HG03442 (cell line): ENCODE data around the gene PCK1.
"Not testable (repeated sequence)": the region's sequence is repeated elsewhere in the genome, so short reads cannot be mapped to it uniquely, and the experiment has no call there.

Experiments used
- ATAC-seq: cut with Tn5 transposase; IDR thresholded peaks from one replicate; pipeline ENCODE4 v1.9.1; 2021; ENCODE audit warnings: mild to moderate bottlenecking, moderate library complexity; ENCODE audit not compliant: unreplicated experiment

PCK1 gene

DNA sequence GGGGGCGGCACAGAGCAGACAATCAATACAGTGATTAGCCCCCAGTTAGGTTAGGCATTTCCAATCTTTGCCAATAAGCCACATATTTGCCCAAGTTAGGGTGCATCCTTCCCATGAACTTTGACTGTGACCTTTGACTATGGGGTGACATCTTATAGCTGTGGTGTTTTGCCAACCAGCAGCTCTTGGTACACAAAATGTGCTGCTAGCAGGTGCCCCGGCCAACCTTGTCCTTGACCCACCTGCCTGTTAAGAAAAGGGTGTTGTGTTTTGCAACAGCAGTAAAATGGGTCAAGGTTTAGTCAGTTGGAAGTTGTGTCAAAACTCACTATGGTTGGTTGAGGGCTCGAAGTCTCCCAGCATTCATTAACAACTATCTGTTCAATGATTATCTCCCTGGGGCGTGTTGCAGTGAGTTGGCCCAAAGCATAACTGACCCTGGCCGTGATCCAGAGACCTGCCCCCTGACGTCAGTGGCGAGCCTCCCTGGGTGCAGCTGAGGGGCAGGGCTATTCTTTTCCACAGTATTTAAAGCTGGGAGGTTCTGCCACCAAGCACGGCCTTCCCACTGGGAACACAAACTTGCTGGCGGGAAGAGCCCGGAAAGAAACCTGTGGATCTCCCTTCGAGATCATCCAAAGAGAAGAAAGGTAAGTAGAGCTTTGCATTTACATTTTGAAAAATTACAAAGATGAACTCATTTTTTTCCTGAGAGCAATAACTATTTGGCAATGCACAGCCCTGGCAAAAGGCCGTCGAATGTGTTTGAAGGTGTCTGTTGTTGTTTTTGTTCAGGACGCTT, at the start of gene PCK1:
TSS of gene PCK1 (plus strand) at position 557 of the 802 bp plus-strand sequence. CDS start 302 bp downstream, outside the sequence.
- ATAC-seq: no peak

GRCh38 chr20:57511709-57512108, 49.2 kb upstream of the PCK1 start:
- ATAC-seq: not testable (repeated sequence)

DNA sequence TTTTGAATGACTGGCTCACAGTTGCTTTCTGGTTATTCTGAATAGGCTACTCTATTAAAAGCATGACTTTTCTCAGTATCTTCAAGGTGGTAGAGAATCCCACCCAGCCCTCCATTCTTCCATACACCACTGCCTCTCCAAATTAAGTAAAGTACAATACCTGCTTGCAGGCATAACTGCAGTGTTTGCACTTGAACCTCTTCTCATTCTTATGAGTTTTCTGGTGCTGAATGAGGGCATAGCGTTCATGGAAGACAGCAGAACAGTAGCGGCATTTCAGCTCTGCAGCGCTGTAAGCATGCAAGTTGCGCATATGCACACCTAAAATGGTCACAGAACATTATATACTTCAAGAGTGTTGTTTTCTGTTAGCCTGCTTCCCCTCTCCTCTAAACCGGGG, 48.5 kb upstream of the PCK1 start:
- no peak for ATAC-seq

- ATAC-seq: no peak
Observed at GRCh38 chr20:57513199-57513598, 47.7 kb upstream of the PCK1 start.

DNA sequence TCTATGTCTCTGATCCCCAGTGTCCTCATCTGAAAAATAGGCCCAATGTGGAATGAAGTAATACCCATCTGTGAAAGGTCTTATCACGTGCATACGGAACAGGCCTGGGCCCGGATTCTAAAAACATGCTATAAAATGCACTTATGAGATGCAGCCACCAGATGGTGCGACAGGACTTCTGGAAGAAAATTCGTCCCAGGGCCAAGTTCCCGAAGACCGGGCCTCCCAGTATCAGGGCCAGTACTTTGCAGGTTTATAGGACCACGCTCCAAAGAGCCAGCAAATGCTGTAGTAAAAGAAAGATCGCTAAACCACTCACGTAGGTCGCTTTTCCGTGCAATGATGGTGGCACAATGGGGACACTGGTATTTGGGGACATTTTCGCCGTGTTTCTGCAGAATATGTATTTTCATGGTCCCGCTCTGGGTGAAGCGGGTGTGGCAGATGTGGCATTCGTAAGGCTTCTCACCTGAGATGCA, 46.6 kb upstream of the PCK1 start:
- no peak for ATAC-seq

- ATAC-seq: no peak
Observed at GRCh38 chr20:57517904-57518303, 43.0 kb upstream of the PCK1 start.

DNA sequence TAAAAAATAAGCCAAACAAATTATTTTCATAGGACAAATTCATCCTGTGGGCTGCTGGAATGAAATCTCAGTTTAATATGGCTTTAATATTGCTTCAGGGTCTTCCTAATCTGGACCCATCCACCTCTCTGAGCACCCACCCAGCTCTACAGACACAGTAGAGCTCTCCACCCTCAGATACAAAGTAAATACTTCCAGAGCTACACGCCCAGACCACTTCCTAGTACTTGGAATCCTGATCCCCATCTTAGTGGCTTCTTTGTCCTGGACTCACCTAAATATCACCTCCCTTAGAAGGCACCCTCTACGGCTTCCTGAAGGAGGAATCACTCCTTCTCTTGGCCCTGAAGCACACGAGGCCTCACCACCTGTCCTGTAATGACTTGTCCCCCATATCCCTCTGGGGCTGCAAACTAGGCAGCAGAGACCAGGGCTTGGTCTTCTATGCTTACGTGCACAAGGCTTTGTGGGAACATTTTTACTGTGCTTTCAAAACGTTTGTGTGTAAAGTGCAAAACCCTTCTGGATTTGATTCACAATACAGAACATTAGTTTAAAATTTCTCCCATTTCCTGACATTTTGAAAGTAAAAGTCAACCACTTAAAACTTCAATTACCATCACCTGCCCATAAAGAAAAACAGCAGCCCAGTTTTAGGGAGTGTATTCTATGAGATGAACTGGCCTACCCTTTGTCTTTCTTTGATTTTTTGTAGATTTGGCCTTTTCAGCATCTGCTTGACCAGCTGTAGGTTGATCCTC, 38.4 kb upstream of the PCK1 start:
- ATAC-seq: no peak

- no peak for ATAC-seq
Observed at GRCh38 chr20:57523782-57524181, 37.1 kb upstream of the PCK1 start.

DNA sequence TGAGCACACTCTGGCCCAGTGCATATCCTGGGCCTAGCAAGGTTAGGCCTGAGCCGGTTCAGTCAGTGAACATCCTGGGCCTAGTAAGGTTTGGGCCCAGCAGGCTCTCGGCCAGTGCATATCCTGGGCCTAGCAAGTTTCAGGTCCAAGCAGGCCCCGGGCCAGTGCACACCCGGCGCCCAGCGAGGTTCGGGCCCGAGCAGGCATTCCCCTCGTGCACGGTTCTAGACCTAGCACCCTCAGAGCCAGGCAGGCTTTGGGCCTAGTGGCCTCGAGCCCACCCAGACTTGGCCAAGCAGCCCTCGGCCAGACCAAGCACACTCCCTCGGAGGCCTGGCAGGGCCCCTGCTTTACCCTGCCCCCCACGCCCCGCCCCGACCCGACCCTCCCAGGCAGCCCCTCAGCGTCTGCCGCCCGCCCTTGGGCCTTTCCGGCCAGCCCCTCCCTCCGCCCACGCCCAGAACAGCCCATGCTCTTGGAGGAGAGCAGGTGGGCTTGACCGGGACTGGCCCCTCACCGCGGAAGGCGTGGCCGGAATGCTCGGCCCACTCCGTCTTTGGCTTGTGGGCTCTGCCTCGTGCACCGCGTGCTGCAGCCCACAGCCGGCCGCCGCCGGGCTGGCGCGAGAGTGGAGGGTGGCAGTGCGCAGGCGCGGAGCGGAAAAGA, 36.3 kb upstream of the PCK1 start, which contains the start of gene CTCFL:
TSS of gene CTCFL (minus strand) at position 630 of the 666 bp plus-strand sequence. CDS start 935 bp downstream, outside the sequence.
- ATAC-seq: no peak

DNA sequence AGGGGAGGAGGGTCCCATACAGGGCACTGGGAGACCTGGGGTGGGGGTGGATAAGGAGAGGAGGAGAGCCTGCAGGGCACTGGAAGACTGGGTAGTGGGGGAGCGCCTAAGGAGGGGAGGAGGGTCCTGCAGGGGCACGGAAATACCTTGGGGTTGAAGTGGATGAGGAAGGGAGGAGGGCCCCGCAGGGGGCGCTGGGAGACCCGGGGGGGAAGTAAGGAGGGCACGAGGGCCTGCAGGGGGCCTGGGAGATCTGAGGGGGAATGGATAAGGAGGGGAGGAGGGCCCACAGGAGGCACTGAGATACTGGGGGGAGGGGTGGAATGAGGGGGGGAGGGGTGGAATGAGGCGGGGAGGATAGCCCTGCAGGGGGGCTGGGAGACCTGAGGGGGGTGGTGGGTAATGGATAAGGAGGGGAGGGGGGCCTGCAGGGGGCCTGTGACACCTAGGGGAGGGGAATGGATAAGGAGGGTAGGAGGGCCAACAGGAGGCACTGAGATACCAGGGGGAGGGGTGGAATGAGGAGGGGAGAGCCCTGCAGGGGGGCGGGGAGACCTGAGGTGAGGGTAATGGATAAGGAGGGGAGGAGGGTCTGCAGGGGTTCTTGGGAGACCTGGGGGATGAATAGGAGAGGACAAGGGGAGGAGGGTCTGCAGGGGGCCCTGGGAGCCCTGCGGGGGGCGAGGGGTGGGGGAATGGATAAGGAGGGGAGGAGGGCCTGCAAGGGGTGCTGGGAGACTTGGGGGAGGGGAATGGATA, 35.4 kb upstream of the PCK1 start:
- no peak for ATAC-seq

DNA sequence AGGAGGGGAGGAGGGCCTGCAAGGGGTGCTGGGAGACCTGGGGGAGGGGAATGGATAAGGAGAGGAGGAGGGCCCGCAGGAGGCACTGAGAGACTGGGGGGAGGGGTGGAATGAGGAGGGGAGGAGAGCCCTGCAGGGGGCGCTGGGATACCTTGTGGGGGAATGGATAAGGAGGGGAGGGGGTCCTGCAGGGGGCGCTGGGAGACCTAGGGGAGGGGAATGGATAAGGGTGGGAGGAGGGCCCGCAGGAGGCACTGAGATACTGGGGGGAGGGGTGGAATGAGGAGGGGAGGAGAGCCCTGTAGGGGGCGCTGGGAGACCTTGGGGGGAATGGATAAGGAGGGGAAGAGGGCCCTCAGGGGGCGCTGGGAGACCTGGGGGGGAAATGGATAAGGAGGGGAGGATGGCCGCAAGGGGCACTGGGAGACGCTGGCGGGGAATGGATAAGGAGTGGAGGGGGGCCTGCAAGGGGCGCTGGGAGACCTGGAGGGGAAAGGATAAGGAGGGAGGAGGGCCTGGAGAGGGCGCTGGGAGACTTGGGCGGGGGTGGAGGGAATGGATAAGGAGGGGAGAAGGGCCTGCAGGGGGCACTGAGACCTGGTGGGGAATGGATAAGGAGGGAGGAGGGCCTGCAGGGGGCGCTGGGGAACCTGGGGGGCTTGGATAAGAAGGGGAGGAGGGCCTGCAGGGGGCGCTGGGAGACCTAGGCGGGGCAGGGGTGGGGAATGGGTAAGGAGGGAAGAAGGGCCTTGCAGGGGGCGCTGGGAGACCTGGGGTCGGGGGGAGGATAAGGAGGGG, 34.6 kb upstream of the PCK1 start:
- no peak for ATAC-seq

- no peak for ATAC-seq
Observed at GRCh38 chr20:57526885-57527460, 33.9 kb upstream of the PCK1 start.

- ATAC-seq: no peak
Observed at GRCh38 chr20:57527728-57528127, 33.2 kb upstream of the PCK1 start.

GRCh38 chr20:57528148-57528547, 32.8 kb upstream of the PCK1 start:
- no peak for ATAC-seq

GRCh38 chr20:57529160-57529585, 31.7 kb upstream of the PCK1 start:
- ATAC-seq: no peak

GRCh38 chr20:57529810-57530209, 31.1 kb upstream of the PCK1 start:
- ATAC-seq: no peak

DNA sequence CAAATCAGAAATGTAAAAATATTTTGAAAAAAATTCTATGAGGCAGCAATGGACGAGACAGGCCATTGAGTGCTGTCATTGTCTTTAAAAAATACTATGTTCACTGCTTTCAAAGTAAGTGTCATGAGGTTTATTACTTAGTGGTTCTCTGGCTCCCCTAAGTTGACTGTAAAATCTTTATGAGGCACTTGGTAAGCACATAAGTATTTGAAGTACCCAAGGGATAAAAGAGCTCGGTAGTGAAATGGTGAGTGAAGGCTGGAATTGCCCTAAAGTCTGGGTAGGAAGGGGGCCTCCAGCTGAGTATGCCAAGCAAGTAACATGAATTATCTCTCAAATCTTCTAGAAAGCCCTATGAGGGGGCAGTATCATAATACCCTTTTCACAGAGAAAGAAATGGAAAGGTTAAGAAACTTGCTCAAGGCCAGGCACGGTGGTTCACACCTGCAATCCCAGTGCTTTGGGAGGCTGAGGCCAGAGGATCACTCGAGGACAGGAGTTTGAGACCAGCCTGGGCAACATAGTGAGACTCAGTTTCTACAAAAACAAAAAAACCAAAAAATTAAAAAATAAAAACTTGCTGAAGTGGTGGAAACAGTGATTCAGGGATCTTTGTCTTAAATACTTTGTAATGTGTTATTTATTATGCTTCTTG, 30.5 kb upstream of the PCK1 start:
- ATAC-seq: no peak

DNA sequence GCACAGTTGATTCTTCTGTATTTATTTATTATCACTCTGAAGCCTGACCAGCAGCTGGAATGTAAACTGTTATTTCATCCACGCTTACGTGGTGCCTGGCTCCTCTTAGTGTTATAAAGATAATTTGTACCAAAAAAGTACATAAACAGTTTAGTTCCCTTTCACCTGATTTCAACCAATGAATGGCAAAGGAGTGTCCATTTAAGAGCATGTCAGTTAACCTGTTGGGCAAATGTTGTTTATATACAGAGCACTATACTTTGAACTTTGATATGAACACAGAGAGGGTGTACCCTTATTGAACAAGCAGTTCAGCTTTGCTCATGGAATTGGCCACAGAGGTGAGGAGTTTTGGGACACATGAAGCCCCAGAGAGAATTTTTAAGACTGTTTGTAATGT, 28.8 kb upstream of the PCK1 start:
- no peak for ATAC-seq

GRCh38 chr20:57535297-57535696, 25.6 kb upstream of the PCK1 start:
- no peak for ATAC-seq
